Osteocyte (in vitro differentiated cells): Measurements from ENCODE around the gene CCDC142. TPM values are rescaled to one million over a fixed set of nuclear protein-coding genes. Genes with fewer than 3 reads are reported as not detected.

Experiments
- DNase-seq: peaks from one replicate; pipeline ENCODE4 v3.0.0; 2021; ENCODE audit warnings: mixed read lengths; ENCODE audit not compliant: unreplicated experiment; ENCODE audit errors: extremely low spot score
- H3K27ac Mint-ChIP-seq: one replicate; pipeline ENCODE4 v1.8.0; 2021; ENCODE audit warnings: mild to moderate bottlenecking, mixed read lengths; ENCODE audit not compliant: unreplicated experiment
- H3K27me3 Mint-ChIP-seq: one replicate; pipeline ENCODE4 v1.8.0; 2021; ENCODE audit warnings: mixed read lengths; ENCODE audit not compliant: unreplicated experiment
- H3K36me3 Mint-ChIP-seq: one replicate; pipeline ENCODE4 v1.8.0; 2021; ENCODE audit warnings: mixed read lengths; ENCODE audit not compliant: unreplicated experiment
- H3K4me1 Mint-ChIP-seq: one replicate; pipeline ENCODE4 v1.8.0; 2021; ENCODE audit warnings: mixed read lengths; ENCODE audit not compliant: unreplicated experiment
- H3K4me3 Mint-ChIP-seq: one replicate; pipeline ENCODE4 v1.8.0; 2021; ENCODE audit warnings: mild to moderate bottlenecking, moderate library complexity, mixed read lengths; ENCODE audit not compliant: unreplicated experiment
- H3K9me3 Mint-ChIP-seq: one replicate; pipeline ENCODE4 v1.8.0; 2021; ENCODE audit warnings: mixed read lengths; ENCODE audit not compliant: unreplicated experiment
- total RNA-seq: library from RNA; stranded (reverse); gene quantifications from 2 replicates; pipeline ENCODE4 v1.2.1, GENCODE V29; 2021
- TF ChIP-seq, protein P1 (sequence below): fragments of 200-600 bp; sonication (generic); IDR thresholded peaks from 2 replicates; pipeline ENCODE4 v1.5.0; 2021; ENCODE audit warnings: antibody characterized with exemption, mild to moderate bottlenecking, moderate library complexity

The CCDC142 gene
- total RNA-seq, 1 donor from 2014 or later = 20.6 TPM

DNA sequence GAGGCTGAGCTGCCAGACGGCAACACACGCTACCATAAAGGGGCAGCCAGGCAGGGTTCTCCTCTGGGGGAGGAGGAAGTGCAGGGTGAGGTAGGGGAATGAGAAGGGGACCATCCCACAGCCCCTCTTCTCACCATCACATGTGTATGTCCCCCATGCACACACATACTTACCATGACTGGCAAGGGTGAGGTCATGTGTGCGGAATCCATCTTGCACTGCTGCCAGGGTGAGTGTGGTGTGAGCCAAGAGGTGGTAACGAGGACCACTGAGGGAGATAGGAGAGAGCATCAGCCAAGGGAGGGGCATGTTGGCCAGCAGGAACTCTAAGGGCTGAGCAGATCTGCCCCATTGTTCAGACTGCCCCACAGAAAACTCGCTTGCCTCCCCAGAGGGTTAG is 54.1 kb downstream of the CCDC142 start:
- Mint-ChIP-seq H3K4me1 (no peaks in the 10 kb centered on the region), H3K36me3 (peaks cover 29% of the 10 kb centered on the region), H3K27me3 (no peaks in the 10 kb centered on the region), H3K4me3 (no peak overlapping the region), H3K9me3 (no peaks in the 10 kb centered on the region), H3K27ac (no peak overlapping the region)
- no peak for DNase-seq
- TF ChIP-seq, protein P1, sequence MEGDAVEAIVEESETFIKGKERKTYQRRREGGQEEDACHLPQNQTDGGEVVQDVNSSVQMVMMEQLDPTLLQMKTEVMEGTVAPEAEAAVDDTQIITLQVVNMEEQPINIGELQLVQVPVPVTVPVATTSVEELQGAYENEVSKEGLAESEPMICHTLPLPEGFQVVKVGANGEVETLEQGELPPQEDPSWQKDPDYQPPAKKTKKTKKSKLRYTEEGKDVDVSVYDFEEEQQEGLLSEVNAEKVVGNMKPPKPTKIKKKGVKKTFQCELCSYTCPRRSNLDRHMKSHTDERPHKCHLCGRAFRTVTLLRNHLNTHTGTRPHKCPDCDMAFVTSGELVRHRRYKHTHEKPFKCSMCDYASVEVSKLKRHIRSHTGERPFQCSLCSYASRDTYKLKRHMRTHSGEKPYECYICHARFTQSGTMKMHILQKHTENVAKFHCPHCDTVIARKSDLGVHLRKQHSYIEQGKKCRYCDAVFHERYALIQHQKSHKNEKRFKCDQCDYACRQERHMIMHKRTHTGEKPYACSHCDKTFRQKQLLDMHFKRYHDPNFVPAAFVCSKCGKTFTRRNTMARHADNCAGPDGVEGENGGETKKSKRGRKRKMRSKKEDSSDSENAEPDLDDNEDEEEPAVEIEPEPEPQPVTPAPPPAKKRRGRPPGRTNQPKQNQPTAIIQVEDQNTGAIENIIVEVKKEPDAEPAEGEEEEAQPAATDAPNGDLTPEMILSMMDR = no peak

DNA sequence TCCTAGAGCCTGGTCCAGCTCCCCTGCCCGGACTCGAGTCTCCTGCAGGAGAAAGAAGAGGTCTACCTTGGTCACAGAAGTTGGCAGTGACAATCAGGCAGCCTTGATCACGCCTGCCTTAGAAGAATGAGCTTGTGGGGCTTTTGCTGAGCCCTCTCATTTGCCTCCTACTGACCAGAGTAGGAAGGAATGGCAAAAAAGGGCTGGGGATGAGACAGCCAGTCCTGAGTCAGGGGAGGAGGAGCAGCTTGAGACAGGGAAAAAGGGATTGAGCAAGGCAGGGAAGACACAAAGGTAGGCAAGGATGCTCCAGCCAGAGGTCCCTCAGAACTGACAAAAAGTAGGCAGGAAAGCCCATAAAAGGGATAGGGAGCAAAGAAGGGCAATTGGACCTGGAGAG is 55.2 kb downstream of the CCDC142 start:
- Mint-ChIP-seq H3K9me3 (no peaks in the 10 kb centered on the region), H3K27me3 (no peaks in the 10 kb centered on the region), H3K4me1 (no peaks in the 10 kb centered on the region), H3K36me3 (peaks cover 29% of the 10 kb centered on the region), H3K27ac (no peak overlapping the region), H3K4me3 (no peak overlapping the region)
- TF ChIP-seq, protein P1 = no peak
- no peak for DNase-seq

DNA sequence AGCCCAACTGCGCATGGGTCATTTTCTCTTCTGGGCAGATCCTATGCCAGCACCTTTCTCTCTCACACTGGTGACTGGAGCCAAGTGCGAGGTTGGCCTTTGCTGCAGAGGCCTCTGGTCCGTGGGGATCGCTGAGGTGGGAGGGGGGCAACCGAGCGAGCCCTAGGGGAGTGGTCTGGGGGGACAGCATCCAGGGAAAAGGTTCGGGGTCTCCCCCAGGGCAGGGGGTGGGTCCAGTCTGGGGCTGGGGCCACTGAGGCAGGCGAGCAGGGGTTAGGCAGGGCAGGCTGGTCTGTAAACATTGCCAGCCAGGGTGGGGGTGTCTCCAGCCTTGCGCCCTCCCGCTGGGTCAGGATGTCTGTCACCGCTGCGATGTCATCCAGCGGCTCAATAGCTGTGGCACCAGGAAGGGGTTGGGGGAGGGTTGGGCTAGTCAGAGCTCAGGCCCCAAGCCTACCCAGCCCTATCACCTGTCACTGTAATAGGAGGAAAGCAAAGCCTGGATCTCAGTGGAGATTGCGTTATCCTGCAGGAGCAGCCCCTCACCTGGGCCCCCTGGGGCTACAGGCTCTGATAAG is 56.5 kb downstream of the CCDC142 start:
- no peak overlapping the region for H3K27ac Mint-ChIP-seq
- no peak for DNase-seq
- H3K4me3 Mint-ChIP-seq = no peak overlapping the region
- H3K4me1 Mint-ChIP-seq = peaks cover 4% of the 10 kb centered on the region
- TF ChIP-seq, protein P1 = no peak
- H3K9me3 Mint-ChIP-seq = no peaks in the 10 kb centered on the region
- H3K36me3 Mint-ChIP-seq = peaks cover 22% of the 10 kb centered on the region
- H3K27me3 Mint-ChIP-seq = no peaks in the 10 kb centered on the region

DNA sequence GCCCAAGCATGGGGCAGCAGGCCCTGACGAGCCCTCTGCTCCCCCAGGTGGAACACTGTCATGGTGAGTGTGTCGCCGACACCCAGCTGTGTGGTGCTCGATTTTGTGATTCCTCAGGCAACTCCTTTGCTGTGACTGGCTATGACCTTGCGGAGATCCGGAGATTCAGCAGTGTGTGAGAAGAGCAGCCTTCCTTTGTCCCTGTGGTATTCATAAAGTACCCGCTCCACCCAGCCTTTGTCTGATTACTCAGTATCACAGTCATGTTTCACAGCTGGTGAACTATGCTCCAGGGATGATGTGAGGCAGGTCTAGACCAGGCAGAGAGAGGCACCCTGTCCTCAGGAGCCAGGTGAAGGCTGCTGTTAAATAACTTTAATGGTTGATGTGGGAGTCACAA is 57.3 kb downstream of the CCDC142 start:
- TF ChIP-seq, protein P1 = no peak
- no peak overlapping the region for H3K4me3 Mint-ChIP-seq
- H3K4me1 Mint-ChIP-seq = peaks cover 8% of the 10 kb centered on the region
- H3K27ac Mint-ChIP-seq = no peak overlapping the region
- no peaks in the 10 kb centered on the region for H3K9me3 Mint-ChIP-seq
- no peak for DNase-seq
- no peaks in the 10 kb centered on the region for H3K27me3 Mint-ChIP-seq
- peaks cover 22% of the 10 kb centered on the region for H3K36me3 Mint-ChIP-seq

DNA sequence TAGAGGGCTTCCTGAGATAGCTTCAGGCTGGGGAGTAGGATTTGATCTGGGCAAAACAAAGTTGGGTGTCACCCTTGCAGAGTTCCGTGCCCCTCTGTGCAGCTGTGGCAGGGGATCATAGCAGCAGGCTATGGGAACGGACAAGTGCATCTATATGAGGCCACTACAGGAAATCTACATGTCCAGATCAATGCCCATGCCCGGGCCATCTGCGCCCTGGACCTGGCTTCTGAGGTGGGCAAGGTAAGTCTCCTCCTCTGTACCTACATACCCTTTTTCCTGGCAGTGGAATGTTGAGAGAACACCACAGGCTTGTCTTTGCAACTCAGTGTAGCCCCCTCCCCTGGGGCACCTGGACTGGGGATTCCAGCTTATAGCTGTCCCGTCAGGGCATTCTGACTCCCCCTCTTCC is 57.8 kb downstream of the CCDC142 start:
- no peak overlapping the region for H3K4me3 Mint-ChIP-seq
- no peaks in the 10 kb centered on the region for H3K9me3 Mint-ChIP-seq
- H3K27ac Mint-ChIP-seq = no peak overlapping the region
- H3K4me1 Mint-ChIP-seq = peaks cover 8% of the 10 kb centered on the region
- TF ChIP-seq, protein P1 = no peak
- H3K36me3 Mint-ChIP-seq = peaks cover 19% of the 10 kb centered on the region
- peaks cover 2% of the 10 kb centered on the region for H3K27me3 Mint-ChIP-seq
- no peak for DNase-seq
